Measurements from ENCODE around the gene THAP2. TPM values are rescaled to one million over a fixed set of nuclear protein-coding genes. Genes with fewer than 3 reads are reported as not detected.

The THAP2 gene
- total RNA-seq = 9.1 and 10.4 TPM in 2 replicates
- long read RNA-seq, full-length matches to known transcripts = 15 of 23 reads
- long read RNA-seq, partial matches to known transcripts = 0 of 23 reads
- long read RNA-seq, other reads (novel, unspliced or antisense) = 8 of 23 reads

- peak; percentile 76 for DNase-seq (ENCODE audit: low read depth, low spot score)
- H3K4me1 Mint-ChIP-seq = peaks cover 31% of the 10 kb centered on the region
- H3K9me3 Mint-ChIP-seq = no peaks in the 10 kb centered on the region
- H3K27me3 Mint-ChIP-seq (ENCODE audit: low read depth) = no peaks in the 10 kb centered on the region
- peak within 1 kb of the TSS; percentile 98 for H3K4me3 Mint-ChIP-seq
- peak within 1 kb of the TSS; percentile 99 for H3K27ac Mint-ChIP-seq (ENCODE audit: unreplicated experiment)
- peaks cover 12% of the 10 kb centered on the region for H3K36me3 Mint-ChIP-seq (ENCODE audit: low read depth)
- no peak for TF ChIP-seq CTCF (conservative IDR thresholded peaks at IDR 0.05)
These were observed at the start of gene THAP2, which contains the start of gene ZFC3H1 for GRCh38 chr12:71663561-71664410. TSS of gene THAP2 (plus strand) at chr12:71664301. CDS start at chr12:71664510, 209 bp downstream. TSS of gene ZFC3H1 (minus strand) at chr12:71663848. CDS start at chr12:71663610, 238 bp downstream.

DNA sequence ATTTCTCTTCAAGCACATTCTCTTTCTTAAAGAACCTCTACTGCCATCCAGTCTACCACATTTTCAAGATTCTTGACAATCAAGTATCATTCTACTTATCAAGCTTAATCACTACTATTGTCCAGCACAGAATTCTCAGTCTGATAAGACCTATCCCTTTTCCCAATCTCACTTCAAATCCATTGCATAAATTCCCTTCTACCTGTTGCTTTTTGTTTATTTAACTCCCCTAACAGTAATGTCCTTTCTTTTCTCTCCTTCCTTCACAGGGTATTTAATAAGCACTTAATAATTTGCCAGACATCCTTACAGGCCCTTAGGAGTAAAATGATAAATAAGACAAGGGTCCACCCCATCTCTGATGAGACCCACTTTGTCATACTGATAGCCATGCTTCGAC, 42.2 kb upstream of the THAP2 start:
- Mint-ChIP-seq H3K9me3 (no peaks in the 10 kb centered on the region), H3K36me3 (ENCODE audit: low read depth) (peaks cover 19% of the 10 kb centered on the region), H3K27ac (ENCODE audit: unreplicated experiment) (no peak overlapping the region), H3K4me3 (no peak overlapping the region), H3K27me3 (ENCODE audit: low read depth) (no peaks in the 10 kb centered on the region), H3K4me1 (no peaks in the 10 kb centered on the region)
- no peak for TF ChIP-seq CTCF (conservative IDR thresholded peaks at IDR 0.05)
- no peak for DNase-seq (ENCODE audit: low read depth, low spot score)

DNA sequence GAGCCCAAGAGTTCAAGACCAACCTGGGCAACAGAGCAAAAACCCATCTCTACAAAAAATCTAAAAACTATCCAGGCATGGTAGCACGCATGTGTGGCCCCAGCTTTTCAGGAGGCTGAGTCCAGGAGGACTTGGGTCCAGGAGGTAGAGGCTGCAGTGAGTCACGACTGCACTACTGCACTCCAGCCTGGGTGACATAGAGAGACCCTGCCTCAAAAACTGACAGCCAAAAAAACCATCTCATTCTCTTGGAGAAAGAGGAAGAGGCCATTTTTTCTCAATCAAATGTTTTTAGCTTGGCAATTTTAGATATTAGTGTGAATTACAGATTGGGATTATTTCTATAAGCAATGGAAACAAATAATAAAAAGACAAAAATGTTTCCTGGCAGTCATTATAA, 38.6 kb upstream of the THAP2 start:
- Mint-ChIP-seq H3K4me1 (no peaks in the 10 kb centered on the region), H3K27ac (ENCODE audit: unreplicated experiment) (no peak overlapping the region), H3K36me3 (ENCODE audit: low read depth) (peaks cover 23% of the 10 kb centered on the region), H3K9me3 (no peaks in the 10 kb centered on the region), H3K4me3 (no peak overlapping the region), H3K27me3 (ENCODE audit: low read depth) (no peaks in the 10 kb centered on the region)
- DNase-seq (ENCODE audit: low read depth, low spot score) = no peak
- TF ChIP-seq CTCF (conservative IDR thresholded peaks at IDR 0.05) = no peak

DNA sequence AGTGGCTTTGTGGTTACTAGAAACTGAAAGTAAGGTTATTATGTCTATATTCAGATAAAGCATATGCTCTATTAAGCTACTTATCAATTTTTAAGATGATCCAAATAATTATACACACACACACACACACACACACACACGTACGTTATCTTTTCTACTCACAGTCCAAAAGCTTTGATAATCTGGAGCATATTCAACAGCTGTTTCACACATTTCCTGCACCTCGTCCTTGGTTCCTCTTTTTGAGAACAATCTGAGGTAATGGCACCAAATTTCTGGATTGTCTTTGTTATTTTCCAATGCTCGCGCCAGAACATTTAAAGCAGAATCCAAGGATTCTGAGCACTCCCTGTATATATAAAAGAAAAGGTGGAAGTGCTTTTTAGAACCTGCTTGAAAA, 38.0 kb upstream of the THAP2 start:
- no peak for DNase-seq (ENCODE audit: low read depth, low spot score)
- no peak overlapping the region for H3K27ac Mint-ChIP-seq (ENCODE audit: unreplicated experiment)
- peaks cover 23% of the 10 kb centered on the region for H3K36me3 Mint-ChIP-seq (ENCODE audit: low read depth)
- H3K4me1 Mint-ChIP-seq = no peaks in the 10 kb centered on the region
- H3K4me3 Mint-ChIP-seq = no peak overlapping the region
- no peaks in the 10 kb centered on the region for H3K27me3 Mint-ChIP-seq (ENCODE audit: low read depth)
- H3K9me3 Mint-ChIP-seq = no peaks in the 10 kb centered on the region
- no peak for TF ChIP-seq CTCF (conservative IDR thresholded peaks at IDR 0.05)

- no peak for DNase-seq (ENCODE audit: low read depth, low spot score)
- no peak overlapping the region for H3K4me3 Mint-ChIP-seq
- no peaks in the 10 kb centered on the region for H3K27me3 Mint-ChIP-seq (ENCODE audit: low read depth)
- no peaks in the 10 kb centered on the region for H3K4me1 Mint-ChIP-seq
- H3K27ac Mint-ChIP-seq (ENCODE audit: unreplicated experiment) = no peak overlapping the region
- no peaks in the 10 kb centered on the region for H3K9me3 Mint-ChIP-seq
- peaks cover 18% of the 10 kb centered on the region for H3K36me3 Mint-ChIP-seq (ENCODE audit: low read depth)
- TF ChIP-seq CTCF (conservative IDR thresholded peaks at IDR 0.05) = no peak
These were observed 37.3 kb upstream of the THAP2 start for GRCh38 chr12:71626768-71627167.

Measured in neural crest cell (in vitro differentiated cells).